Stimulated activated CD4-positive, alpha-beta T cell treated with anti-CD3 and anti-CD28 coated beads, Interleukin-15, amount 100 ng/mL, for 48 hours (primary cell): ENCODE results near the gene PSD2.
A peak's percentile ranks its signal among the peaks of the same experiment; 100 is the strongest.
"Not testable (repeated sequence)": the region's sequence is repeated elsewhere in the genome, so short reads cannot be mapped to it uniquely, and the experiment has no call there.

Experiments used
- DNase-seq, 2 donors: peaks; one replicate each; pipeline ENCODE4 v3.0.0-alpha.2; 2020; ENCODE audit warnings: low read depth in 2 of 2

The PSD2 gene

GRCh38 chr5:139789116-139789844 lies 6.3 kb upstream of the PSD2 start:
- no peak for DNase-seq

GRCh38 chr5:139789845-139790189 lies 5.8 kb upstream of the PSD2 start:
- DNase-seq: no peak

- DNase-seq: no peak
These were observed 3.4 kb upstream of the PSD2 start for GRCh38 chr5:139792218-139792617.

GRCh38 chr5:139792655-139793054 lies 3.0 kb upstream of the PSD2 start:
- not testable (repeated sequence) for DNase-seq

GRCh38 chr5:139794067-139794846 lies 1.4 kb upstream of the PSD2 start:
- DNase-seq: no peak

- no peak for DNase-seq
These were observed 626 bp downstream of the PSD2 start for GRCh38 chr5:139796061-139796806.

- DNase-seq: no peak
These were observed 1.7 kb downstream of the PSD2 start for GRCh38 chr5:139797335-139797734.

GRCh38 chr5:139797856-139798510 lies 2.4 kb downstream of the PSD2 start:
- no peak for DNase-seq

- no peak for DNase-seq
These were observed 3.3 kb downstream of the PSD2 start for GRCh38 chr5:139798883-139799282.

- DNase-seq: no peak
These were observed 3.8 kb downstream of the PSD2 start for GRCh38 chr5:139799359-139799758.

- no peak for DNase-seq
These were observed 8.4 kb downstream of the PSD2 start for GRCh38 chr5:139803978-139804377.

GRCh38 chr5:139804800-139805397 lies 9.3 kb downstream of the PSD2 start:
- no peak for DNase-seq

GRCh38 chr5:139805545-139805944 lies 9.9 kb downstream of the PSD2 start:
- DNase-seq: no peak

GRCh38 chr5:139806111-139806510 lies 10.5 kb downstream of the PSD2 start:
- no peak for DNase-seq

- no peak for DNase-seq
These were observed 11.4 kb downstream of the PSD2 start for GRCh38 chr5:139806726-139807646.

GRCh38 chr5:139807647-139808030 lies 12.0 kb downstream of the PSD2 start:
- DNase-seq: no peak

- peak in 1 of 2 donors; percentile 19 for DNase-seq
These were observed 13.1 kb downstream of the PSD2 start for GRCh38 chr5:139808481-139809330.

GRCh38 chr5:139809331-139809810 lies 13.8 kb downstream of the PSD2 start:
- no peak for DNase-seq
